IMR-90 (cell line): ENCODE measurements around the gene SMIM24. TPM values are rescaled to one million over a fixed set of nuclear protein-coding genes. Genes with fewer than 3 reads are reported as not detected.

Experiments used
- ATAC-seq: fragments of 200-7000 bp; cut with Tn5 transposase; 2 replicates; pipeline ENCODE4 v1.9.1; 2020; ENCODE audit warnings: low read depth, mild to moderate bottlenecking, moderate library complexity
- BruUV-seq: library from RNA; stranded (reverse); fragments of 400-500 nt; replicated peaks from 2 replicates; lab custom pipeline; 2021; lab: Mats Ljungman, UMichigan
- CTCF ChIA-PET: fragments of 300-600 bp; formaldehyde crosslinking; extraction: SDS; loops from one replicate; lab custom pipeline; 2021; ENCODE audit warnings: antibody characterized with exemption; lab: Yijun Ruan, JAX
- POLR2A ChIA-PET: fragments of 300-600 bp; sonication (Branson Sonifier 250); formaldehyde crosslinking; loops from one replicate; lab custom pipeline; 2022; ENCODE audit warnings: antibody characterized with exemption; ENCODE audit not compliant: unreplicated experiment; lab: Charles Lee
- DNase-seq: peaks from one replicate; pipeline ENCODE4 v3.0.0; 2013
- H2AFZ ChIP-seq: replicated peaks from 2 replicates; pipeline ENCODE3; 2013; ENCODE audit warnings: low read length, mild to moderate bottlenecking; ENCODE audit not compliant: poor library complexity
- H2AK5ac ChIP-seq: 2 replicates; pipeline ENCODE4 v1.6.1; 2013; ENCODE audit warnings: low read depth, low read length, inconsistent platforms
- H2AK9ac ChIP-seq: replicated peaks from 2 replicates; pipeline ENCODE3; 2013; ENCODE audit warnings: mild to moderate bottlenecking, low read depth, low read length, moderate library complexity; ENCODE audit not compliant: poor library complexity
- H2BK120ac ChIP-seq: 2 replicates; pipeline ENCODE4 v1.6.1; 2013; ENCODE audit warnings: low read depth, low read length, inconsistent platforms
- H2BK15ac ChIP-seq: 3 replicates; pipeline ENCODE4 v1.6.1; 2013; ENCODE audit warnings: low read depth, low read length, inconsistent platforms
- H2BK20ac ChIP-seq: 2 replicates; pipeline ENCODE4 v1.6.1; 2013; ENCODE audit warnings: low read depth, mild to moderate bottlenecking, inconsistent platforms, low read length, moderate library complexity
- H2BK5ac ChIP-seq: 2 replicates; pipeline ENCODE4 v1.6.1; 2013; ENCODE audit warnings: mild to moderate bottlenecking, low read depth, low read length, inconsistent platforms; ENCODE audit not compliant: poor library complexity, severe bottlenecking
- H3K14ac ChIP-seq: replicated peaks from 2 replicates; pipeline ENCODE4 v1.6.1; 2013; ENCODE audit warnings: low read depth, low read length, inconsistent platforms
- H3K18ac ChIP-seq: 2 replicates; pipeline ENCODE4 v1.6.1; 2013; ENCODE audit warnings: low read depth, low read length, control low read depth
- H3K23ac ChIP-seq: 2 replicates; pipeline ENCODE4 v1.6.1; 2013; ENCODE audit warnings: low read depth, low read length, inconsistent platforms
- H3K27ac ChIP-seq: 2 replicates; pipeline ENCODE4 v1.5.1; 2013; ENCODE audit warnings: mild to moderate bottlenecking, control low read depth, low read length; ENCODE audit not compliant: insufficient read depth
- H3K27me3 ChIP-seq: 2 replicates; pipeline ENCODE4 v1.6.1; 2013; ENCODE audit warnings: low read length; ENCODE audit not compliant: control insufficient read depth, insufficient read depth
- H3K36me3 ChIP-seq: 2 replicates; pipeline ENCODE4 v1.6.1; 2013; ENCODE audit warnings: low read length, mixed read lengths; ENCODE audit not compliant: control insufficient read depth, insufficient read depth
- H3K4ac ChIP-seq: 2 replicates; pipeline ENCODE4 v1.6.1; 2013; ENCODE audit warnings: low read depth, low read length, inconsistent platforms
- H3K4me1 ChIP-seq: 2 replicates; pipeline ENCODE4 v1.6.1; 2013; ENCODE audit warnings: low read length, mixed read lengths; ENCODE audit not compliant: control insufficient read depth, insufficient read depth
- H3K4me2 ChIP-seq: 2 replicates; pipeline ENCODE4 v1.6.1; 2013; ENCODE audit warnings: low read depth, mild to moderate bottlenecking, control low read depth, low read length, moderate library complexity
- H3K4me3 ChIP-seq: 2 replicates; pipeline ENCODE4 v1.5.1; 2013; ENCODE audit warnings: low read depth, mild to moderate bottlenecking, control low read depth, low read length, moderate library complexity; ENCODE audit not compliant: insufficient read depth
- H3K56ac ChIP-seq: 2 replicates; pipeline ENCODE4 v1.6.1; 2013; ENCODE audit warnings: low read length, inconsistent platforms; ENCODE audit not compliant: insufficient read depth; ENCODE audit errors: extremely low read depth
- H3K79me1 ChIP-seq, 2 experiments: 2 replicates each; pipeline ENCODE4 v1.6.1; 2013; ENCODE audit warnings: low read length in 2 of 2, inconsistent platforms in 1 of 2, low read depth in 1 of 2
- H3K9ac ChIP-seq: 2 replicates; pipeline ENCODE4 v1.6.1; 2013; ENCODE audit warnings: low read depth, low read length, control low read depth
- H3K9me1 ChIP-seq: 2 replicates; pipeline ENCODE4 v1.6.1; 2013; ENCODE audit warnings: low read length, inconsistent platforms; ENCODE audit not compliant: insufficient read depth
- H3K9me3 ChIP-seq: 2 replicates; pipeline ENCODE4 v1.6.1; 2013; ENCODE audit warnings: low read length; ENCODE audit not compliant: control insufficient read depth, insufficient read depth
- H4K20me1 ChIP-seq: 2 replicates; pipeline ENCODE4 v1.6.1; 2013; ENCODE audit warnings: low read length, inconsistent platforms; ENCODE audit not compliant: insufficient read depth
- H4K5ac ChIP-seq: 2 replicates; pipeline ENCODE4 v1.6.1; 2013; ENCODE audit warnings: mild to moderate bottlenecking, low read depth, low read length, control low read depth
- H4K8ac ChIP-seq, 2 experiments: 2 replicates each; pipeline ENCODE4 v1.6.1; 2013; ENCODE audit warnings: low read depth in 2 of 2, low read length in 2 of 2, control low read depth in 1 of 2, inconsistent platforms in 1 of 2
- H4K91ac ChIP-seq: 2 replicates; pipeline ENCODE4 v1.6.1; 2013; ENCODE audit warnings: low read depth, low read length, inconsistent platforms; ENCODE audit not compliant: insufficient read depth
- BHLHE40 ChIP-seq: fragments of 150-350 bp; IDR thresholded peaks from 2 replicates; pipeline ENCODE4 v1.6.1; 2016; ENCODE audit warnings: mild to moderate bottlenecking, low read depth, low read length
- CHD1 ChIP-seq: IDR thresholded peaks from 2 replicates; pipeline ENCODE4 v1.6.1; 2012; ENCODE audit warnings: low read depth, low read length, improper control_type of control experiment
- NFE2L2 ChIP-seq: fragments of 150-350 bp; IDR thresholded peaks from 2 replicates; pipeline ENCODE4 v1.6.1; 2016; ENCODE audit warnings: low read depth, mild to moderate bottlenecking, low read length
- WGBS, 2 experiments: methylation state at CpG; one replicate each; pipeline versions ENCODE4 v1.1.5 to v1.1.7; 2013; ENCODE audit warnings: missing lambda C conversion rate in 2 of 2; ENCODE audit not compliant: insufficient read length in 1 of 2; ENCODE audit errors: extremely low coverage in 2 of 2; 5-methylcytosine and 5-hydroxymethylcytosine counted together
- dilution Hi-C: fragments of 300-500 bp; cut with HindIII; formaldehyde crosslinking; loops from one replicate; pipeline ENCODE4 v1.14.3; 2018; ENCODE audit warnings: low sequenced_read_pairs; ENCODE audit not compliant: unreplicated experiment
- in situ Hi-C: fragments of 300-500 bp; cut with MboI; formaldehyde crosslinking; loops from 3 replicates; pipeline ENCODE4 v1.14.3; 2019; ENCODE audit warnings: low sequenced_read_pairs, inconsistent platforms, mixed read lengths
- intact Hi-C: fragments of 100-400 bp; cut with micrococcal nuclease; formaldehyde crosslinking; loops from 2 replicates; pipeline ENCODE4 v1.10.0; 2022
- polyA plus RNA-seq, 3 experiments: library from polyadenylated mRNA; depleted of rRNA; stranded (reverse); fragments of >200 nt; gene quantifications; 2 replicates each; pipeline ENCODE4 v1.2.3, GENCODE V29; 2012; ENCODE audit warnings: low replicate concordance in 1 of 3
- total RNA-seq: library from RNA; depleted of rRNA; stranded (reverse); fragments of >200 nt; gene quantifications from 2 replicates; pipeline ENCODE4 v1.2.3, GENCODE V29; 2012

Gene SMIM24
- total and polyA plus RNA-seq, 2 of the 4 experiments (the other 2 are of a cell fraction) = not detected

DNA sequence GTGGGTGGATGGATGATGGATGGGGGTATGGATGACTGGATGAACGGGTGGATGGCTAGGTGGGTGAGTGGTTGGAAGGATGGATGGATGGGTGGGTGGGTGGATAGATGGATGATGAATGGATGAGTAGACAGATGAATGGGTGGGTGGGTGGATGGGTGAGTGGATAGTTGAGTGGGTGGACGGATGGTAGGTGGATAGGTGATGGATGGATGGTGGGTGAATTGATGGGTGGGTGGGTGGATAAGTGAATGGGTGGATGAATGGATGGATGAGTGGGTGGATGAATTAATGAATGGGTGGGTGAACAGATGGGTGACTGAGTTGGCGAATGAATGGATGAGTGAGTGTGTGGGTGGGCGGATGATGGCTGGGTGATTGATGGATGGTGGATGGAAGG lies 4.9 kb downstream of the SMIM24 start:
- no peak overlapping the region for H2AFZ ChIP-seq
- no peak overlapping the region for H3K23ac ChIP-seq
- H3K4me2 ChIP-seq = no peak overlapping the region
- TF ChIP-seq NFE2L2 = no peak
- TF ChIP-seq CHD1 = no peak
- TF ChIP-seq BHLHE40 = no peak
- no peak overlapping the region for H3K18ac ChIP-seq
- no peak overlapping the region for H4K5ac ChIP-seq
- H2BK20ac ChIP-seq = no peak overlapping the region
- no peaks in the 10 kb centered on the region; the same call in 1 of the 2 replicates for H4K20me1 ChIP-seq
- H3K4ac ChIP-seq = no peak overlapping the region
- no peak overlapping the region for H3K56ac ChIP-seq
- H3K9me3 ChIP-seq = no peaks in the 10 kb centered on the region; the same call in 1 of the 2 replicates
- POLR2A ChIA-PET = no interaction called here
- H3K9me1 ChIP-seq = no peaks in the 10 kb centered on the region
- DNase-seq (no peak), ATAC-seq (no peak)
- intact Hi-C loops = no loop called here
- CTCF ChIA-PET = interaction anchor here (0.6 kb wide), 1 partner anchor 10 kb away, joined by 4 read pairs; no protein-coding TSS in a partner anchor
- H3K27ac ChIP-seq = no peak overlapping the region
- 60 to 100% methylated on average over 2 to 4 of the region's 4 CpGs for WGBS, 2 experiments
- peak overlapping the region; percentile 14 for H2BK5ac ChIP-seq
- dilution Hi-C loops = no loop called here
- H3K9ac ChIP-seq = no peak overlapping the region
- H3K4me3 ChIP-seq = no peak overlapping the region
- in situ Hi-C loops = loop anchor here (25.0 kb wide), 1 partner anchor 513 kb away; no protein-coding TSS in a partner anchor
- no peak overlapping the region for H2AK9ac ChIP-seq
- H3K27me3 ChIP-seq = peaks cover 18% of the 10 kb centered on the region
- BruUV-seq = no TSS peak
- no peak overlapping the region for H2AK5ac ChIP-seq
- no peaks in the 10 kb centered on the region; a peak in 1 of 4 replicates for H3K79me1 ChIP-seq
- H3K36me3 ChIP-seq = no peaks in the 10 kb centered on the region
- no peak overlapping the region for H2BK120ac ChIP-seq
- no peak overlapping the region for H3K14ac ChIP-seq
- H4K91ac ChIP-seq = no peak overlapping the region
- H3K4me1 ChIP-seq = no peaks in the 10 kb centered on the region
- H4K8ac ChIP-seq = no peak overlapping the region
- H2BK15ac ChIP-seq = no peak overlapping the region
